GM04503 (cell line): ENCODE data around the gene CDC14C.

Experiments used
- DNase-seq: peaks from one replicate; pipeline ENCODE4 v3.0.0-alpha.2; 2012; ENCODE audit warnings: low read depth

Gene CDC14C

GRCh38 chr7:48976253-48976652 lies 51.9 kb downstream of the CDC14C start:
- DNase-seq = no peak

- no peak for DNase-seq
Observed at GRCh38 chr7:48976850-48977249, 52.5 kb downstream of the CDC14C start.
